GM13977 (cell line): Measurements from ENCODE around the gene IMMP2L.

Experiments
- DNase-seq: peaks from one replicate; pipeline ENCODE4 v3.0.0; 2012; ENCODE audit warnings: low spot score
- in situ Hi-C: fragments of 300-500 bp; cut with MboI; formaldehyde crosslinking; loops from one replicate; pipeline ENCODE4 v1.12.0; 2022; ENCODE audit warnings: low sequenced_read_pairs, low pct_unique_long_range_greater_than_20kb, mixed read lengths, inconsistent platforms; ENCODE audit not compliant: unreplicated experiment
- TF ChIP-seq, protein P1 (sequence below): IDR thresholded peaks from 2 replicates; pipeline ENCODE4 v1.5.1; 2012; ENCODE audit warnings: mild to moderate bottlenecking, control low read depth; ENCODE audit not compliant: insufficient read depth; ENCODE audit errors: extremely low read depth, missing control alignments

Gene IMMP2L

DNA sequence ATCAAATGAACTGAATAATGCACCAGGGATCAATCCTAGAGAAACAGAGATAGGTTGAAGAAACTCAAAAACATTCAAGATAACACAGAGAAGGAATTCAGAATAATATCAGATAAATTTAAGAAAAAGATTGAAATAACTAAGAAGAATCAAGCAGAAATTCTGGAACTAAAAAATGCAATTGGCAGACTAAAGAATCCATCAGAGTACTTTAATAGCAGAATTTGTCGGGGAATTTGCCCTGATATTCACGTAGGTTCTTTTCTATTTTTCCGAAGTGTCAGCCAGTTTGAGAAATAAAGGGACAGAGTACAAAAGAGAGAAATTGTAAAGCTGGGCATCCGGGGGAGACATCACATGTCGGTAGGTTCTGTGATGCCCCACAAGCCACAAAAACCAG is 9.4 kb upstream of the IMMP2L start:
- no peak for DNase-seq
- TF ChIP-seq, protein P1, sequence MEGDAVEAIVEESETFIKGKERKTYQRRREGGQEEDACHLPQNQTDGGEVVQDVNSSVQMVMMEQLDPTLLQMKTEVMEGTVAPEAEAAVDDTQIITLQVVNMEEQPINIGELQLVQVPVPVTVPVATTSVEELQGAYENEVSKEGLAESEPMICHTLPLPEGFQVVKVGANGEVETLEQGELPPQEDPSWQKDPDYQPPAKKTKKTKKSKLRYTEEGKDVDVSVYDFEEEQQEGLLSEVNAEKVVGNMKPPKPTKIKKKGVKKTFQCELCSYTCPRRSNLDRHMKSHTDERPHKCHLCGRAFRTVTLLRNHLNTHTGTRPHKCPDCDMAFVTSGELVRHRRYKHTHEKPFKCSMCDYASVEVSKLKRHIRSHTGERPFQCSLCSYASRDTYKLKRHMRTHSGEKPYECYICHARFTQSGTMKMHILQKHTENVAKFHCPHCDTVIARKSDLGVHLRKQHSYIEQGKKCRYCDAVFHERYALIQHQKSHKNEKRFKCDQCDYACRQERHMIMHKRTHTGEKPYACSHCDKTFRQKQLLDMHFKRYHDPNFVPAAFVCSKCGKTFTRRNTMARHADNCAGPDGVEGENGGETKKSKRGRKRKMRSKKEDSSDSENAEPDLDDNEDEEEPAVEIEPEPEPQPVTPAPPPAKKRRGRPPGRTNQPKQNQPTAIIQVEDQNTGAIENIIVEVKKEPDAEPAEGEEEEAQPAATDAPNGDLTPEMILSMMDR: no peak
- in situ Hi-C loops: no loop called here

DNA sequence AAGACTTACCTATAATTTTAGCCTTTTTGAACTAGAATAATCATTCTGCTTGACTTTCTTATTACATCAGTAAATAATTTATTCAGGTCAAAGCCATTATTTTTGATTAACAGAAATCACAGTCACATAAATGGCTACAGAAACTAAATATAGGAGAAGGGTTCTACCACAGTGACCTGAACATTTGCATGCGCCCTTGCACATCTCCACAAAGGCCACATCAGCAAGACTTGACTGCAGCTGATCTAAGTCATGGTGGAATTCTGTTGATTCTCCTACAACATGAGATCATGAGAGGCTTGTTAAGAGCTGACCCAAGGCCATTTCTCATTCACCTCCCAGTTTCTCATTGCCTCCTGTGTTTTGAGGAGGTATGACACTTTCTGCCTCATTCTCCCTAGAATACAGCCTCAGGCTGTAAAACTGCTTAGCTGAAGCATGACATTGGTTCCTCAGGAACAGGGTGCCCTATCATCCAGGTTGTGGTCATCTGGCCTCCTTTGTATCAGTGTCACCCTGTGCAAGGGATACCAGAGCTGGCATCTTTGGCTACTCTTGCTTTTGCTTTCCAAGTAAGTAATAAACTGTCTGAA is 6.7 kb upstream of the IMMP2L start:
- in situ Hi-C loops: no loop called here
- TF ChIP-seq, protein P1: no peak
- DNase-seq: no peak

GRCh38 chr7:111568419-111568818 is 6.1 kb upstream of the IMMP2L start:
- no peak for DNase-seq
- in situ Hi-C loops: no loop called here
- TF ChIP-seq, protein P1: no peak

DNA sequence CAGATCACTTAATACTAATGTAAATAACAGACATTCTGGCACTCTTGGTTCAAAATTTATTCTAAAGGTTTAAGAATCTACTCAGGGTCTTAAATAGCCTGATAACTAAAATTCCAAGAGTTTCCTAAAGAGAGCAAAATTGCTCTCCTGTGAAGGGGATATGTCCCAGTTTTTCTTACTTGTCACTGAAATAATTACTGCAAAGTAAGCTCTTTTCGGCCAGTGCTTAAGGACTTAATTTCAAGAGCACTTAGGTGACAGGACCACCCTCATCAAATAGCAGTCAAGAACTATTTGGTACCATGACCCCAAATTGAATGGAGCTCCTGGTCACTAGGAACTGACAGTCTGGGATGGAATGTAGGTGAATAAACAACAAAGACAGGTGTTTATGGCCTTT is 1.8 kb upstream of the IMMP2L start:
- no peak for DNase-seq
- TF ChIP-seq, protein P1: no peak
- in situ Hi-C loops: no loop called here

DNA sequence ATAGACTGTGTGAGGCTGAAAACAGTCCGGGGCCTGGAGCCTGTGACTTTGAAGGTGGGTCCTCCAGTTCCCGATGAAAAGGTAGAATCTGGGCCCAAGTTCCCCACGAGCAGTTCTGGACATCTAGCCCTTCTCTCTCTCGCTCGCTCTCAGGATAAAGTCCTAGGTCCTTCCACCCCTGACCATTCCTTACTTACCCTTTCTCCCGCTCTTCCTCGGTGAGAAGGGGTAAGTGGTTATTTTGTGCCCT is 713 bp downstream of the IMMP2L start:
- DNase-seq: no peak
- in situ Hi-C loops: no loop called here
- TF ChIP-seq, protein P1: no peak

DNA sequence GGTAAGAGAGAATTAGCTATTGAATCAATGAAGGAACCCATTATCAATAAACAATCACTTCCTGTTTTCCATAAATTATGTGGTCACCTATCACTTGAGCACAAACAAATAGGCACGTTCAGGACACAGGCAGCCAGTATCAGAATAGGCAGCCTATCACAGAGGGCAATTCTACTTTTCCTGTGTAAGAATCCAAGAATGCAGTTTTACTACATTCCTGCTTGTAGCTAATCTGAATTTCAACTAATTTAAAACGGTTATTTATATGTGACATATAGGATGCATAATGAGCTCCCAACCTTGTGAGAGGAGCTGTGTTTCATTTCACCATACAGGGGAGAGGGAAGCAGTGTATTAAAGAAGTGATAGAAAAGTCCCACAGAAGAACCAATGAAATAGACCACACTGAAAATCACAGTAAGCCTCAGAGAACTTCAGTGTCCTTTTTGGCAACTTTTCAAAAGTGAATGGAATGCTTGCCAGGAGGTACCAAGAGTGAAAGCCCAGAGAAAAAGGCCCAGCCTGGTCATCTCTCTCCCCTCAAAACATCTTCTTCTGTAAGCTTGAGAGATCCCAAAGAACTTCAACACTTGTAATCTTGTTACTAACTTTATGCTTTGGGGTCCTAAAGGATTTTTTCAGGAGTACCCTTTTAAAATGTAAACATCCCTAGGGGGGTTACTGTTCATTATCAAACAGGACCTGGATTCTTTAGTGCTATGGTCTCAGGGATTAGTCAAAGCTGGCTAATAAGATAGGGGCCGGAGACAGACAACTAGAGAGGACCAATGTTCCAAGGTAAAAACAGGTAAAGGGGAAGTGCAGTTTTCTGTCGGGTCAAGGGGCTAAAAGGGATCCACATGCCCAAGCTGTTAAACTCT is 1.3 kb downstream of the IMMP2L start:
- TF ChIP-seq, protein P1: no peak
- DNase-seq: peak; percentile 5
- in situ Hi-C loops: no loop called here

GRCh38 chr7:111558991-111559390 is 3.3 kb downstream of the IMMP2L start:
- in situ Hi-C loops: no loop called here
- DNase-seq: peak; percentile 14

More at GRCh38 chr7:111558991-111559390, 3.3 kb downstream of the IMMP2L start:
- TF ChIP-seq, protein P1: no peak
